Measurements from ENCODE around the gene F2RL3. TPM values are rescaled to one million over a fixed set of nuclear protein-coding genes. Genes with fewer than 3 reads are reported as not detected.

F2RL3 gene
- 0.23 TPM for total RNA-seq

DNA sequence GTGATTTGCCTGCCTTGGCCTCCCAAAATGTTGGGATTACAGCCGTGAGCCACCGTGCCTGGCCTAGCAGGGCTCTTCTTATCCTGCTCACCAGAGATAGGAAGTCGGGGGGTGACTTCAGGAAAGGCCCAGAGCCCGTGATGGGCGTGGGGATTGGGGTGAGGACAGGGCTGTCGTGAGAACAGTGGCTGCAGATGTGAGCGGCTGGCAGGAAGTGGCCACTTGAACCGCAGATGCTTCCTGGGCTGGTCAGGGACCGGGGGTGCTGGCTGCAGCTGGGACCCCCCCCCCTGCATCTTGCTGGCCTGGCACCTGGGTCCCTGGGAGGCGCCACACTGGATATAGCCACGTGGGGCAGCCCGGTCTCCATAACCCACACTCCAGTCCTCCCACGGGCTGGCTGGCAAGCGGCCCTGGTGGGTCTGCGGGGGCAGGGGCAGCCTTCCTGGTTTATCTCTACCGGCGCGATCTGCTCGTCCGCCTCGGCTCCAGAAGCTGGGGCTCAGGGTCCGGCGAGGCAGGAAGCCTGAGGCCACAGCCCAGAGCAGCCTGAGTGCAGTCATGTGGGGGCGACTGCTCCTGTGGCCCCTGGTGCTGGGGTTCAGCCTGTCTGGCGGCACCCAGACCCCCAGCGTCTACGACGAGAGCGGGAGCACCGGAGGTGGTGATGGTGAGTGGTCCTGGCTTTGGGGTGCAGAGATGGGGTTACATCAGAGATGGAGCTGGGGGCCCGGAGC, at the start of gene F2RL3:
Gene F2RL3, plus strand, starts transcription at position 371 of the 737 bp plus-strand sequence. Its CDS starts 191 bp downstream, at position 562.

Small RNA genes within 50 kb of the gene (small RNA-seq; reads per million reads assigned to genes)
- gene RN7SL823P (not detected), gene RN7SL835P (not detected)

Other genes with a start within 250 kb of the F2RL3 start
- gene SMIM7, start 228.9 kb upstream of the F2RL3 start, total RNA-seq = 63.7 TPM
- gene TMEM38A, start 227.9 kb upstream of the F2RL3 start, total RNA-seq = 18.0 TPM
- gene NWD1, start 169.2 kb upstream of the F2RL3 start, total RNA-seq = 4.8 TPM
- 52.6 TPM for gene SIN3B, start 59.6 kb upstream of the F2RL3 start, total RNA-seq
- gene CPAMD8, start 137.8 kb downstream of the F2RL3 start, total RNA-seq = 8.5 TPM
- gene HAUS8, start 186.5 kb downstream of the F2RL3 start, total RNA-seq = 3.2 TPM
- 22.1 TPM for gene MYO9B, start 186.8 kb downstream of the F2RL3 start, total RNA-seq

All from diencephalon (tissue), 1 donor.